OCI-LY3 (cell line): ENCODE data around the gene COA7.
A peak's percentile ranks its signal among the peaks of the same experiment; 100 is the strongest.

Experiments
- H2AFZ ChIP-seq: fragments of 200-600, 300-600 bp; shearing (Covaris generic); 2 replicates; pipeline ENCODE4 v1.6.0; 2014; ENCODE audit warnings: antibody characterized with exemption, low read depth, low read length
- H3K27ac ChIP-seq: fragments of 200-600, 300-600 bp; sonication (generic); 2 replicates; pipeline ENCODE4 v1.5.1; 2014; ENCODE audit warnings: mild to moderate bottlenecking, low read length, moderate library complexity, mixed read lengths
- H3K27me3 ChIP-seq: fragments of 200-600, 300-600 bp; sonication (generic); 2 replicates; pipeline ENCODE4 v1.6.1; 2014; ENCODE audit warnings: low read depth, low read length, mixed read lengths
- H3K36me3 ChIP-seq: fragments of 200-600, 300-600 bp; sonication (generic); replicated peaks from 2 replicates; pipeline ENCODE3; 2014; ENCODE audit warnings: low read depth, low read length, mixed read lengths
- H3K4me1 ChIP-seq: fragments of 300-600, 200-600 bp; sonication (generic); 2 replicates; pipeline ENCODE4 v1.6.1; 2014; ENCODE audit warnings: low read length, mixed read lengths
- H3K4me2 ChIP-seq: fragments of 200-600, 300-600 bp; sonication (generic); 2 replicates; pipeline ENCODE4 v1.6.1; 2014; ENCODE audit warnings: low read length, mixed read lengths
- H3K4me3 ChIP-seq: fragments of 300-600, 200-600 bp; sonication (generic); 2 replicates; pipeline ENCODE4 v1.5.1; 2014; ENCODE audit warnings: antibody characterized with exemption, mild to moderate bottlenecking, low read length, moderate library complexity
- H3K79me2 ChIP-seq: fragments of 300-600, 200-600 bp; shearing (Covaris generic); 2 replicates; pipeline ENCODE4 v1.6.1; 2014; ENCODE audit warnings: mild to moderate bottlenecking, low read length, mixed read lengths
- H3K9ac ChIP-seq: fragments of 300-600, 200-600 bp; shearing (Covaris generic); 2 replicates; pipeline ENCODE4 v1.6.0; 2014; ENCODE audit warnings: mild to moderate bottlenecking, low read length, moderate library complexity
- H3K9me3 ChIP-seq: fragments of 200-600, 300-600 bp; shearing (Covaris generic); 2 replicates; pipeline ENCODE4 v1.6.1; 2014; ENCODE audit warnings: low read length, mixed read lengths; ENCODE audit not compliant: insufficient read depth
- H4K20me1 ChIP-seq: fragments of 200-600, 300-600 bp; sonication (generic); 2 replicates; pipeline ENCODE4 v1.6.1; 2016; ENCODE audit warnings: low read length, mixed read lengths; ENCODE audit not compliant: insufficient read depth
- EZH2phosphoT487 ChIP-seq: fragments of 200-600 bp; shearing (Covaris generic); IDR thresholded peaks from 2 replicates; pipeline ENCODE4 v1.6.1; 2018; ENCODE audit warnings: antibody characterized with exemption, mixed run types, low read depth
- TF ChIP-seq, protein P1 (sequence below): fragments of 200-600, 300-600 bp; sonication (generic); IDR thresholded peaks from 2 replicates; pipeline ENCODE4 v1.5.1; 2014; ENCODE audit warnings: antibody characterized with exemption, low read length, low read depth

COA7 gene

GRCh38 chr1:52679498-52679897 is 18.6 kb downstream of the COA7 start:
- Histone ChIP-seq H3K4me3 (peak overlapping the region; percentile 68), H3K27me3 (no peaks in the 10 kb centered on the region), H3K4me1 (peaks cover 59% of the 10 kb centered on the region), H2AFZ (peak overlapping the region; percentile 9; the same call in 1 of the 2 replicates), H3K4me2 (peak overlapping the region; percentile 92), H3K79me2 (no peaks in the 10 kb centered on the region), H4K20me1 (no peaks in the 10 kb centered on the region), H3K9ac (peak overlapping the region; percentile 79), H3K27ac (peak overlapping the region; percentile 100), H3K36me3 (peaks cover 7% of the 10 kb centered on the region), H3K9me3 (no peaks in the 10 kb centered on the region)
- TF ChIP-seq EZH2phosphoT487, result no peak
- TF ChIP-seq, protein P1, sequence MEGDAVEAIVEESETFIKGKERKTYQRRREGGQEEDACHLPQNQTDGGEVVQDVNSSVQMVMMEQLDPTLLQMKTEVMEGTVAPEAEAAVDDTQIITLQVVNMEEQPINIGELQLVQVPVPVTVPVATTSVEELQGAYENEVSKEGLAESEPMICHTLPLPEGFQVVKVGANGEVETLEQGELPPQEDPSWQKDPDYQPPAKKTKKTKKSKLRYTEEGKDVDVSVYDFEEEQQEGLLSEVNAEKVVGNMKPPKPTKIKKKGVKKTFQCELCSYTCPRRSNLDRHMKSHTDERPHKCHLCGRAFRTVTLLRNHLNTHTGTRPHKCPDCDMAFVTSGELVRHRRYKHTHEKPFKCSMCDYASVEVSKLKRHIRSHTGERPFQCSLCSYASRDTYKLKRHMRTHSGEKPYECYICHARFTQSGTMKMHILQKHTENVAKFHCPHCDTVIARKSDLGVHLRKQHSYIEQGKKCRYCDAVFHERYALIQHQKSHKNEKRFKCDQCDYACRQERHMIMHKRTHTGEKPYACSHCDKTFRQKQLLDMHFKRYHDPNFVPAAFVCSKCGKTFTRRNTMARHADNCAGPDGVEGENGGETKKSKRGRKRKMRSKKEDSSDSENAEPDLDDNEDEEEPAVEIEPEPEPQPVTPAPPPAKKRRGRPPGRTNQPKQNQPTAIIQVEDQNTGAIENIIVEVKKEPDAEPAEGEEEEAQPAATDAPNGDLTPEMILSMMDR, result no peak

DNA sequence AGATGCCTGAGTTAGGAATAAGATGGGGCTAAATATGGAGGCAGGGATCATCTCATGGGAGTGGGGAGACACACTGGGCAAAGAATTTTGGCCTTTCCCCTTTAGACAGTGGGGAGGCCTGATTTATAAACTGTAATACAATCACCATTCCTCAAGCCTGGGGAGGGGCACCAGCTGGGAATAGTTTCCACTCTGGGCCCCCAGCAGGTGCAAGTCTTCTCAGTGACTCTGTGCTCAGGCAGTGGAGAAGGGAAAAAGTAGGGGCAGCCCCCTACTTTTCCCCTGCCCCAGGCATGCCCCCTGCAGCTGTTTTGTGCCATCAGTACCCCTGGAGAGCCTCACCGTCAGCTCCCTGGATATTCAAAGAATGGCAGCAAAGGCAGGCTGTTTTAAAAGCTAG is 19.1 kb downstream of the COA7 start:
- no peaks in the 10 kb centered on the region for H4K20me1 ChIP-seq
- peaks cover 3% of the 10 kb centered on the region for H3K36me3 ChIP-seq
- peak overlapping the region; percentile 68 for H3K4me3 ChIP-seq
- H3K4me2 ChIP-seq, result peak overlapping the region; percentile 92
- H3K27me3 ChIP-seq, result no peaks in the 10 kb centered on the region
- TF ChIP-seq EZH2phosphoT487, result no peak
- TF ChIP-seq, protein P1, result no peak
- peak overlapping the region; percentile 79; the same call in 1 of the 2 replicates for H3K9ac ChIP-seq
- H2AFZ ChIP-seq, result no peak overlapping the region
- H3K9me3 ChIP-seq, result no peaks in the 10 kb centered on the region
- peaks cover 61% of the 10 kb centered on the region for H3K4me1 ChIP-seq
- H3K79me2 ChIP-seq, result no peaks in the 10 kb centered on the region
- H3K27ac ChIP-seq, result peak overlapping the region; percentile 100

- no peaks in the 10 kb centered on the region for H3K79me2 ChIP-seq
- no peak for TF ChIP-seq EZH2phosphoT487
- TF ChIP-seq, protein P1, result no peak
- H2AFZ ChIP-seq, result no peak overlapping the region
- H3K9ac ChIP-seq, result no peak overlapping the region
- H3K36me3 ChIP-seq, result no peaks in the 10 kb centered on the region
- H3K4me3 ChIP-seq, result no peak overlapping the region
- H3K9me3 ChIP-seq, result no peaks in the 10 kb centered on the region
- H3K27me3 ChIP-seq, result no peaks in the 10 kb centered on the region
- no peak overlapping the region for H3K4me2 ChIP-seq
- no peaks in the 10 kb centered on the region for H4K20me1 ChIP-seq
- H3K4me1 ChIP-seq, result peaks cover 61% of the 10 kb centered on the region
- no peak overlapping the region for H3K27ac ChIP-seq
These were observed 20.9 kb downstream of the COA7 start for GRCh38 chr1:52677076-52677806.

GRCh38 chr1:52676249-52676903 is 21.8 kb downstream of the COA7 start:
- no peaks in the 10 kb centered on the region for H3K79me2 ChIP-seq
- peaks cover 60% of the 10 kb centered on the region for H3K4me1 ChIP-seq
- no peak overlapping the region for H3K4me2 ChIP-seq
- no peaks in the 10 kb centered on the region for H3K27me3 ChIP-seq
- H3K36me3 ChIP-seq, result no peaks in the 10 kb centered on the region
- TF ChIP-seq, protein P1, result no peak
- TF ChIP-seq EZH2phosphoT487, result no peak
- no peak overlapping the region for H3K9ac ChIP-seq
- H3K27ac ChIP-seq, result no peak overlapping the region
- H3K9me3 ChIP-seq, result no peaks in the 10 kb centered on the region
- H4K20me1 ChIP-seq, result no peaks in the 10 kb centered on the region
- H2AFZ ChIP-seq, result no peak overlapping the region
- no peak overlapping the region for H3K4me3 ChIP-seq
